H1 (cell line): ENCODE measurements around the gene TCF21.

Experiments used
- CREB1 ChIP-seq: IDR thresholded peaks from 2 replicates; pipeline ENCODE4 v1.6.1; 2012; ENCODE audit warnings: inconsistent platforms
- EGR1 ChIP-seq: IDR thresholded peaks from 2 replicates; pipeline ENCODE4 v1.6.1; 2011; ENCODE audit warnings: low read depth, low read length, borderline replicate concordance
- EP300 ChIP-seq, 2 experiments: IDR thresholded peaks; 1 replicate in 1 of 2; 2 replicates in 1 of 2; pipeline ENCODE4 v1.6.1; 2011 to 2012; ENCODE audit warnings: low read depth in 2 of 2, low read length in 2 of 2, mild to moderate bottlenecking in 2 of 2, borderline replicate concordance in 1 of 2, inconsistent platforms in 1 of 2, moderate library complexity in 1 of 2
- HDAC6 ChIP-seq: IDR thresholded peaks from one replicate; pipeline ENCODE4 v1.7.1; 2012; ENCODE audit warnings: low read depth, mild to moderate bottlenecking, inconsistent platforms, low read length, moderate library complexity
- JUN ChIP-seq: IDR thresholded peaks from 2 replicates; pipeline ENCODE4 v1.6.1; 2011; ENCODE audit warnings: low read depth, mild to moderate bottlenecking, improper control_type of control experiment, low read length
- POLR2A ChIP-seq, 2 experiments: IDR thresholded peaks; 1 replicate in 1 of 2; 2 replicates in 1 of 2; pipeline ENCODE4 v1.6.1; 2011; ENCODE audit warnings: low read depth in 2 of 2, low read length in 2 of 2, mild to moderate bottlenecking in 2 of 2; ENCODE audit errors: control extremely low read depth in 1 of 2
- RAD21 ChIP-seq, 2 experiments: IDR thresholded peaks in 1 of 2; conservative IDR thresholded peaks in 1 of 2; 2 replicates each; pipeline ENCODE4 v1.6.1; 2011; ENCODE audit warnings: low read depth in 2 of 2, low read length in 2 of 2, improper control_type of control experiment in 1 of 2, inconsistent platforms in 1 of 2, mild to moderate bottlenecking in 1 of 2, moderate library complexity in 1 of 2
- RBBP5 ChIP-seq: IDR thresholded peaks from 2 replicates; pipeline ENCODE4 v1.7.1; 2012; ENCODE audit warnings: low read depth, mild to moderate bottlenecking, inconsistent platforms, low read length, moderate library complexity, borderline replicate concordance
- TAF1 ChIP-seq: IDR thresholded peaks from 2 replicates; pipeline ENCODE4 v1.6.1; 2011; ENCODE audit warnings: mild to moderate bottlenecking, low read depth, low read length
- TF ChIP-seq, protein P1 (sequence below), 3 experiments: IDR thresholded peaks; 1 replicate in 2 of 3; 2 replicates in 1 of 3; pipeline versions ENCODE4 v1.5.1 to v1.6.1; 2011; ENCODE audit warnings: low read length in 3 of 3, mild to moderate bottlenecking in 3 of 3, inconsistent platforms in 2 of 3, low read depth in 1 of 3, moderate library complexity in 1 of 3; ENCODE audit not compliant: insufficient read depth in 1 of 3; ENCODE audit errors: control extremely low read depth in 1 of 3
- TF ChIP-seq, protein P2 (sequence below): IDR thresholded peaks from 2 replicates; pipeline ENCODE4 v1.6.1; 2012; ENCODE audit warnings: inconsistent platforms

DNA sequence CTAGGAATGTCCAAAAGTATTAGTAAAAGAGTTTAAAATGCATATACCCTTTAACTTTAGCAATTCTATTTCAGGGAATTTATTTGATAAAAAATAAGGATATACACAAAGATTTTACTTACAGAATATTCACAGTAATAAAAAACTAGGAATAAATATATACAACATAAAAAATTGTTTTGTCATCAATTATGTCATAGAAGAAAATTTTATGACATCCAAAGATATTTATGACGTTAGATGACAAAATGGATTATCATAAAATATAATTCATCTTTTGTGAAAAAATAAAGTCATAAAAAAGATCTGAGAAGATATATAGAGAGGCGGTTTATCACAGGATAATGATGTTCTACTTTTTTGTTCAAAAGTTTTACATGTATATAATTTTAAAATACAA, 32.0 kb upstream of the TCF21 start:
- TF ChIP-seq CREB1 (no peak), POLR2A (IDR thresholded peaks at IDR 0.05; ENCODE audit: control extremely low read depth in 1 of 2, low read depth in 2 of 2, low read length in 2 of 2) (no peak), TAF1 (no peak), HDAC6 (no peak), RBBP5 (no peak), EGR1 (no peak), EP300 (IDR thresholded peaks at IDR 0.05; ENCODE audit: borderline replicate concordance in 1 of 2, low read depth in 2 of 2, low read length in 2 of 2) (no peak), JUN (no peak), RAD21 (IDR thresholded peaks at IDR 0.05 in 1 of 2, conservative IDR thresholded peaks at IDR 0.05 in 1 of 2; ENCODE audit: low read depth in 2 of 2, low read length in 2 of 2) (no peak)
- TF ChIP-seq, protein P1, sequence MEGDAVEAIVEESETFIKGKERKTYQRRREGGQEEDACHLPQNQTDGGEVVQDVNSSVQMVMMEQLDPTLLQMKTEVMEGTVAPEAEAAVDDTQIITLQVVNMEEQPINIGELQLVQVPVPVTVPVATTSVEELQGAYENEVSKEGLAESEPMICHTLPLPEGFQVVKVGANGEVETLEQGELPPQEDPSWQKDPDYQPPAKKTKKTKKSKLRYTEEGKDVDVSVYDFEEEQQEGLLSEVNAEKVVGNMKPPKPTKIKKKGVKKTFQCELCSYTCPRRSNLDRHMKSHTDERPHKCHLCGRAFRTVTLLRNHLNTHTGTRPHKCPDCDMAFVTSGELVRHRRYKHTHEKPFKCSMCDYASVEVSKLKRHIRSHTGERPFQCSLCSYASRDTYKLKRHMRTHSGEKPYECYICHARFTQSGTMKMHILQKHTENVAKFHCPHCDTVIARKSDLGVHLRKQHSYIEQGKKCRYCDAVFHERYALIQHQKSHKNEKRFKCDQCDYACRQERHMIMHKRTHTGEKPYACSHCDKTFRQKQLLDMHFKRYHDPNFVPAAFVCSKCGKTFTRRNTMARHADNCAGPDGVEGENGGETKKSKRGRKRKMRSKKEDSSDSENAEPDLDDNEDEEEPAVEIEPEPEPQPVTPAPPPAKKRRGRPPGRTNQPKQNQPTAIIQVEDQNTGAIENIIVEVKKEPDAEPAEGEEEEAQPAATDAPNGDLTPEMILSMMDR (IDR thresholded peaks at IDR 0.05; ENCODE audit: control extremely low read depth in 1 of 3, insufficient read depth in 1 of 3, low read depth in 1 of 3, low read length in 3 of 3), result no peak
- TF ChIP-seq, protein P2, sequence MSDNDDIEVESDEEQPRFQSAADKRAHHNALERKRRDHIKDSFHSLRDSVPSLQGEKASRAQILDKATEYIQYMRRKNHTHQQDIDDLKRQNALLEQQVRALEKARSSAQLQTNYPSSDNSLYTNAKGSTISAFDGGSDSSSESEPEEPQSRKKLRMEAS, result no peak
